GM08714 (cell line): Measurements from ENCODE around the gene RNF213.

Experiments
- H3K4me3 ChIP-seq: fragments of 200-500 bp; sonication (Bioruptor generic); 2 replicates; pipeline ENCODE4 v1.5.1; 2014; ENCODE audit warnings: mild to moderate bottlenecking, low read length, inconsistent platforms
- ZNF274 ChIP-seq: IDR thresholded peaks from 2 replicates; pipeline ENCODE4 v1.6.1; 2012; ENCODE audit warnings: mild to moderate bottlenecking, low read depth, low read length

Gene RNF213

DNA sequence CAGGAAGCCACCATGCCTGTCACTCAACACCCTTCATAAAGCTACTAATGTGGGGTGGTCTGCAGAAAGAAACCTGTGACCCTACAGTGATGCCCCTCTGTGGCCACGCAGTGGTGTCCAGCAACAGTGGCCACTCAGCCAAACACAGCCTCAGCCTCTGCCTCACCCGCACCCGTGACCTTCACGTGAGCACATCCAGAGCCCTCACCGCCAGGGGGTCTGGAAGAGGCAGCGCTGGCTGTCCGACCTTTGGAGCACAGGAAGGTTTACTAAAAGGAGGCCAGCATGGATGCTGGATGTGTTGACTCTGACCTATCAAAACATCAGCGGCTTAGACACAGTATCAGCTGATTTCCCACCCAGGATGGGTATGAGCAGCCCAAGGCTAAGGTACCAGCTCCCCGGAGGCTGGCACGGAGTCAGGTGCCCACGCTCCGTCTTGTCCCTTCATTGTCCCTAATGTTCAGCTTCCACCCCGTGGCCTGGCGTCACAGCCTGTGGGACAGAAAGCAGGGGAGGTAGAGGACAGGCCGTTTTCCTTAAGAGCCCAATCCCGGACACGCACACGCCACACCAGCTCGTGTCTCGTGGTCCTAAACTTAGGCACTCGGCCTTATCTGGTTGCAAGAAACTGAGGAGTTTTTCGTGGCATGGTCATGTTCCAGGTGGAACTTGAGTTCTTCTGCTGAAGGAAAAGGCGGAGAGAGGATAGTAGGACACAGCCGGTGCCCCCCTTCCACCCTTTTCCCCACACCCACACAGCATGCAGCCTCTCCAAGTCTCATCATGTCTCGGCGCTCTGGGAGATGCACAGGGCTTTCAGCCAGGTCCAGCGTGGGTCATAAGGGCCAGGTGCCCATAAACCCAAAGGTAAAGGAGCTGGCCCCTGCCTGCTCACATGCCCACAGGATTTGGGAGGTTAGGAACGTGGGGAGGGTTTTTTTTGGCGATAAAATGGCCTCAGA lies 104.6 kb downstream of the RNF213 start:
- TF ChIP-seq ZNF274, result no peak
- H3K4me3 ChIP-seq, result no peak overlapping the region

DNA sequence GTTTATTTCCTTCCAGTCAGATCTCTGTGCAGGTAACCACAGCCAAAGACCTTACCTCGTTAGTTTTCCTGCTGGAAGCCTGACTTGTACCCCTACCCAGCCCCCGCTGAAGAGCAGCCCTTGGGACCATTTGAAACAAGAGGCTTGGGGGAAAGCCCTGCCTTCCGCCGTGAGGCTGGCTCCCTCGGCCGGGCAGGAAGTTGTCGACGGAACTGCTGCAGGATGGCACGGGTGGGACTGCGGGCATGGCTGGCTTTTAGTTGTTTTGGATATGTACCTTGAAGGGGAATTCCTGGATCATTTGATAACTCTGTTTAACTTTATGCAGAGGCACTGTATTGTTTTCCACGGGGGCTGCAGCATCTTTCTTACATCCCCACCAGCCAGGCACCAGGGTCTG lies 105.3 kb downstream of the RNF213 start:
- no peak overlapping the region for H3K4me3 ChIP-seq
- no peak for TF ChIP-seq ZNF274

DNA sequence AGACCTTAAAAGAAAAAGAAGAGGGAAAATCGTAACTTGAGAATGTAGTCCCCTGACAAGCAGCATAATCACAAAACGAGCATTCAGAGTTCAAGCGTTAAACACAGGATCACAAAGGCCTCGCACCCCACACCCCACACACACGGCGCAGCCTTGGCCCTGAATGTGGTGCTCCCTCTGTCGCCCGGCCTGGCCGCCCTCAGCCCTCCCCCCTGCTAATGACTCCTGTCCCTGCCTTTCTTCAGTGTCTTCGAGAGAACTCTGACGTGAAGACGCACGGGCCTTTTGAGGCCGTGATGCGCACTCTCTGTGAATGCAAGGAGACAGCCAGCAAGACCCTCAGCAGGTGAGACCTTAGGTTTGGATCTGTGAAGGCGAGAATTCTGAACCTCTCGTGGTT lies 106.9 kb downstream of the RNF213 start:
- H3K4me3 ChIP-seq, result no peak overlapping the region
- TF ChIP-seq ZNF274, result no peak

DNA sequence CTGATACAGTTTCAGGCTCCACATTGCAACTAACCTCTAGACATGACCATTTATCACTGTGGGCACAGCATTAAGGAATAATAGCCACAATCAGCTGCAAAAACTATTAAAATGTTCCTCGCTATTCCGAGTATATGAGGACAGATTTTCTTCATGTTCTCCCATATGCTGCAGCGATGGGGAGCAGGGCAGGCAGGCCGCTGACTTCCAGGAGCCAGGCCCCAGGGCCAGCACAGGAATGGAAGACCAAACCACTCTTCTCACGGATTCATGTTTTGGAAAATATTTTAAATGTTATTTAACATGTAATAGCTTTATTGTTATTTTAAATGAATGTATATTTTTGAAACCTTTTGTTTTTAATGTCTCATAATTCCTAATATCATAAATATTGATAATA lies 110.5 kb downstream of the RNF213 start:
- H3K4me3 ChIP-seq, result no peak overlapping the region
- no peak for TF ChIP-seq ZNF274

DNA sequence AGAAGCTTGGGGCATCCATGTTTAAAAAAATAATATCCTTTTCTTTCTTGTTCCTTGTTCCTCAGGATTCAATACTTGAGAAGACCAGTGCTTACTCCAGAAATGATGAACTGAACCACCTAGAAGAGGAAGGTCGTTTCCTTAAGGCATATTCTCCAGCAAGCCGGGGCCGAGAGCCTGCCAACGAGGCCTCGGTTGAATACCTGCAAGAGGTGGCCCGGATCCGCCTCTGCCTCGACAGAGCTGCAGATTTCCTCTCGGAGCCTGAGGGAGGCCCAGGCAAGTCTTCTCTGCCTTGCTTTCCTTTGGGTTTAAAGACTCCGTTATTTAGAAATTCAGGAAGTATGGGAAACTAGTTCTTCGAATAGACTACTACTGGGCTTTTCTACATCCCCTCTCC lies 111.8 kb downstream of the RNF213 start:
- TF ChIP-seq ZNF274, result no peak
- no peak overlapping the region for H3K4me3 ChIP-seq

DNA sequence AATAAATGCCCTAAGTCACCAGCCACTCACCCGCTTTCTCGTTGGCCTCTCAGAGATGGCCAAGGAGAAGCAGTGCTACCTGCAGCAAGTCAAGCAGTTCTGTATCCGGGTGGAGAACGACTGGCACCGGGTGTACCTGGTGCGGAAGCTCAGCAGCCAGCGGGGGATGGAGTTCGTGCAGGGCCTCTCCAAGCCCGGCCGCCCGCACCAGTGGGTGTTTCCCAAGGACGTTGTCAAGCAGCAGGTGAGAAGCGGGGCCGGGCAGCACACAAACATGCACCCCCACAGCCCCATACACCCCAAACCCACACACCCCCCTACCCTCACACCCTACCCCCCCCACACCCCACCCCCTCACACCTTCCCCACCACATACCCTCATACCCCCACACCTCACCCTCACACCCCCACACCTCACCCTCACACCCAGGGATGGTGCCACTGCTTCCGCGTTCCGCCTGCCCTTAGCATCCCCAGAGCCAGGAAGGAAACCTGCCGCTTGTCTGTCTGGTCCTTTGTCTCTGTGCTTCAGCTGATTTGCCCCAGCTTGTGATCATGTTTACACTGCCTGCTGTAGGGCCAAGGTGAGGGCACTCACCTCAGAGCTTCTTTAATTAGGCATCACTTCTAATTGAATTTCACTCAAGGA lies 112.4 kb downstream of the RNF213 start:
- no peak for TF ChIP-seq ZNF274
- H3K4me3 ChIP-seq, result no peak overlapping the region

DNA sequence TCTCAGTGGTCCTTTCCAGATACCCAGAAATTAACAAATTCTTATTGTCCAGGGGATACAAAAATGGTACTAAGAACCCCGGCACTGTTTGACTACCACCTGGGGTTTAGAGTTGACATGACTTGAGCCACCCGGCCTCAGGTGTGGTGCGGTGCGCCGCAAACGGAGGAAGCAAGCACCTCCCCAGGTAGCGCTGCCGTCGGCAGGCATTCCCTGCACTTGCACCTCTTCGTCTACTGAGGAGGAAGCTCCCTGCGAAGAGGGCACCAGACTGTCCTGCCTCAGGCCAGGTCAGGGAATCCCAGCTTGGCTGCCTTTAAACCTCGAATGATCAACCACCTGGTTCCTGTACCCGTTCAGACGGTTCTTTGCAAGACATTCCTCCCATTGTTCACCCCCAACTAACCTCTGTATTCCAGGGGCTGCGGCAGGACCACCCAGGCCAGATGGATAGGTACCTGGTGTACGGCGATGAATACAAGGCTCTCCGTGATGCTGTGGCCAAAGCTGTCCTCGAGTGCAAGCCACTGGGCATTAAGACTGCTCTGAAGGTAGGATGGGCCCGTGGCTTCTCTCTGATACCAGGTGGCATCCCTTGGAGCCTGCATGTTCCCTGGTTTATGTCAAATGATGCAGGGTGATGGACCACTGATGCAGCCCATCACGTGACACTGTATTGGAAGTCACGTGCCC lies 113.5 kb downstream of the RNF213 start:
- no peak for TF ChIP-seq ZNF274
- no peak overlapping the region for H3K4me3 ChIP-seq

DNA sequence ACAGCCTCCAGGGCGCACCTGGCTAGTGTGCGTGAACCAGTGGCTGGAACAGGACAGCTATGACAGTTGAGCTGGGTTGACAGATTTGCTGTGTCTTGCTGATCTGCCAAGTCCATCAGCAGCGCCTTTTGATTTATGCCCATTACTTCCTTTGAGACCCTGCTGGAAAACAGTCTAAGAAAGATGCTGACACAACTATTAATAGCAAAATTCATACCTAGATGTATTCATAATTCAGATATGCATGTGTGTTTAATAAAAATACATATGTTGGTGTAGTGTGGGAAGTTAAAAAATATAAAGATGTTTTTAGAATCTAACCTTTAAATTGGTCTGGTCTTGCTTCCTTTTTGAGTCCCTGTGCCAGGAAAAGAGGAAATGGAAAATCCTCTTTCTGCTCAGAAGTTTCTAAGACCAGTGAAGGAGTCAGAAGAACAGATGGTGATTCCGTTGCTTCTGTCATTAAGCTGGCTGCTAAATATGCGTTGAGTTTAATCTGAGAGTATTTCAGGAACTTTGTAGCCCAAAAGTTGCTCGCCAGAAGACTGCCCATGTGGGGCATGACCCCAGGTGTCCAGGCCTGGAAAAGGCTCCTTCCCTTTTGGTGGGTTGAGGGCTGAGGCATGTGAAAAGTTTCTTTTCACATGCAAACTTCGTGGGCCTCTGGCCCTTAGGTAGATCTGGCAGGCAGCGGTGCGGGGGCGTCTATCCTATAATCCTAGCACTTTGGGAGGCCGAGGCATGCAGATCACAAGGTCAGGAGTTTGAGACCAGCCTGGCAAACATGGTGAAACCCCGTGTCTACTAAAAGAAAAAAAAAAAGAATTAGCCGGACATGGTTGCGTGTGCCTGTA lies 114.3 kb downstream of the RNF213 start:
- no peak overlapping the region for H3K4me3 ChIP-seq
- no peak for TF ChIP-seq ZNF274

DNA sequence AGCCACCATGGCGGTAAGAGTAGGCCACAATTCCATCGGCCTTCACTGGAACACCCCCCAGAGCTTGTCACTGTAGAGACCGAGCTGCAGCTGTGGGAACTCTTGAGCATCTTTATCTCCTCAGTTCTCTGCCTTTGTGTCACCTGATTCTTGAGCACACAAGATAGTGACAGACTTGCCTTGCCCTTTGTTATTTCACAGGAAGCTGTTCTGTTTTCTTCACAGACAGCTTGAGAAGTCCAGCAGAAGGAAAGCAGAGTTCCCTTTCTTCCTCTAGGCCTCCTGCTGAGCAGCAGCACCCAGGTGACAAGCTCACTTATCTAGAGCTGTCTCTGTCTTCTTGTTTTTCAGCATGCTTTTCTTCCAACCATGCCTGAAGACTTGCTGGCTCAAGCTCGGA lies 115.9 kb downstream of the RNF213 start:
- no peak for TF ChIP-seq ZNF274
- H3K4me3 ChIP-seq, result no peak overlapping the region

DNA sequence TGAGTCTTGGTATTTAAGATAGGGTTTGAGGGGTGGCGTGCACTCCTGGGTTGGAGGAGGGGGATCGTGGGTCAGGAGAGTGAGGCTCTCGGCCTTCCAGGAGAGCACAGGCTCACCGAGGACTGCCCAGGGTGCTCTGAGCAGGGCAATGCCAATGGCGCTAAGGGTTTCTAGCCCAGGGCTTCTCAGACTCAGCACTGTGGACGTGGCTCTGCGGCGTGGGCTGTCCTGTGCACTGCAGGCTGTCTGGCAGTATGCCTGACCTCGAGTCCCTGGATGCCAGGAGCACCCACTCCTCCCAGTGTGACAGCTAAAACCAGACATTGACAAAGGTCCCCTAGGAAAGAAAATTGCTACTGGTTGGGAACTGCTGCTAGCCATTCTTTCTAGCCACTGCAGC lies 117.1 kb downstream of the RNF213 start:
- H3K4me3 ChIP-seq, result no peak overlapping the region
- no peak for TF ChIP-seq ZNF274

DNA sequence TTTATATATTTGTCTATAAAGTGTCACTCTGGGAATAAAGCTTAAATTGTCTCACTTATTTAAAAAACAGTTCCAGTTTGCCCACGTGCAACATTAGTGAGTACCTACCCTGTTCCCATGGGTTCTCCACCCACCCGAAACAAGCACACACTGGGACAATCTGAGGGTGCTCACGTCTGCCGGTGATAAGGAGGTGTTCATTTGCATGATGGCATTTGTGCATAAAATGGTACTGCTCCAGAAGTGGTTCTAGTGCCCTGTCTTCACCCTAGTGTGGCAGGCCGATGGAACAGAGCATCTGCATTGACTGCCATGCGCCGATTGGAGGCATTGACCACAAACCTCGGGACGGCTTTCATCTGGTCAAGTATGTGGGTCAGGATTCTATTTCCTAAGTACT lies 118.7 kb downstream of the RNF213 start:
- no peak for TF ChIP-seq ZNF274

DNA sequence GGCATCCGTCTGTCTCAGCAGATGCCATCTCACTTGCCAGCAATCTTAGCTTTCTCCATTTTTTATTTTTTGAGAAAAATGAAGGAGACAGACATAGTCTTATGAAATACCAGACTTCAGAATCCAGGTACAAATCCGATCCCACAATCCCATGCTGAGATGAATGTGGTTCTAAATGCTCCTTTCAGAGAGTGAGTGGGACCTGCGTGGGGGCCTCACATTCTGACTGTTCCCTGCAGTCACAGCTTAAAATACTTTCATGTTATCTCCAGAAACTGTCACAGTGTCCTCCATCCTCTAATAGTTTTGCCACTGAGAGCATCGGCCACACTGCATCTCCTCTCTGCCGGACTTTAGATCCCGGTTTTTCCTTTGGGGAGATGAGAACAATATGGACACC lies 119.4 kb downstream of the RNF213 start:
- no peak for TF ChIP-seq ZNF274
- no peak overlapping the region for H3K4me3 ChIP-seq

More for the DNA sequence above, 118.7 kb downstream of the RNF213 start:
- H3K4me3 ChIP-seq, result no peak overlapping the region

DNA sequence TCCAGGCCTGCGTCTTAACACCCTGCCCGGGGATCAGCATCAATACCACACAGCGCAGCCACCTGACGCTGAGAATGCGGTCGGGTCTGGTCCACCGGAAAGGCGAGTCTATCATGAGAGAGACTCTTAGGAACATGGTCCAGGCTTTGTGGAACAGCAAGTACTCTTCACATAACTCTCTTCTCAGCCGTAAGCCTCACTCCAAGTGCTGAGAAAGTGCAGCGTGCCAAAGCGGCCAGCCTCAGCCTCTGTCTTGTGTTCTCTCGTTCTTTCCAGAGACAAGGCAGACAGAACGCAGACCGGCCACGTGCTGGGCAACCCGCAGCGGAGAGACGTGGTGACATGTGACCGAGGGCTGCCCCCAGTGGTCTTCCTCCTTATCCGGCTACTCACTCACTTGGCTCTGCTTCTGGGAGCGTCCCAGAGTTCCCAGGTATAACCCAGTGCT lies 119.9 kb downstream of the RNF213 start:
- no peak overlapping the region for H3K4me3 ChIP-seq
- TF ChIP-seq ZNF274, result no peak

DNA sequence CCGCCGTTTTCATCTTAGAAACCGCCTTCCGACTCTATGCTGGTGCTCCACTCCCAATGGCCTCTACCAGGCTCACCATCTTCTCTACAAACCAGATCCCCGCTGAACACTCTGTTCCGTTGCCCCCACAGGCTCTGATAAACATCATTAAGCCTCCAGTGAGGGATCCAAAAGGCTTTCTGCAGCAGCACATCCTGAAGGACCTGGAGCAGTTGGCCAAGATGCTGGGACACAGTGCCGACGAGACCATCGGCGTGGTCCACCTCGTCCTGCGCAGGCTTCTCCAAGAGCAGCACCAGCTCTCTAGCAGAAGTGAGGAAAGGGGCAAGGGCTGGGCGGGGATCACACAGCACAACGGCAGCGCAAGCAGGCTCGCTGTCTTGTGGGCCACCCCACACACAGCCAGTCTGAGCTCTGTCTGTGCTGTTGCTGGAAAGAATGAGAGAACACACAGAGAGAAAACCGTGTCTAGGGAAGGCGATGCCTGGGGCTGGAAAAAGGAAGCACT lies 120.8 kb downstream of the RNF213 start:
- no peak overlapping the region for H3K4me3 ChIP-seq
- no peak for TF ChIP-seq ZNF274

DNA sequence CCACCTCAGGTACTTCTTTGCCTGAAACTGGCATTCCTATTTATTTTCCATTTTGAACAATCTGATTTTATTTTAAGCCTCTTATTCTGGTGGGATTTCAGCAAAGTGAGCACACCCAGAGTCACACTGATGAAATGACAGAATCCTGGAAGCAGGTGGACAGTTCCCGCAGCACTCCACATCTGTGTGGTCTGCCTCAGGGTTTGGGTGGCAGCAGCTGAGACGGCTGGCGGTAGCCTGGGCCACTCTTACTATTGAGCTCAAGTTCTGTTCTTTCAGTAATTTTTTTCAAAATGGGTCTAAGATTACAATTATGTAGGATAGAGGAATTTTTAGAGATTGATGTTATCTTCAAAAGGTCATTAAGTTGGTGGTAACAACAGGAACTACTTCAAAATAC lies 121.8 kb downstream of the RNF213 start:
- no peak overlapping the region for H3K4me3 ChIP-seq

More for the DNA sequence above, 121.8 kb downstream of the RNF213 start:
- TF ChIP-seq ZNF274, result no peak
